ENCODE data around the gene ATP6V1D.
"Not testable (repeated sequence)": the region's sequence is repeated elsewhere in the genome, so short reads cannot be mapped to it uniquely, and the experiment has no call there.

The ATP6V1D gene

DNA sequence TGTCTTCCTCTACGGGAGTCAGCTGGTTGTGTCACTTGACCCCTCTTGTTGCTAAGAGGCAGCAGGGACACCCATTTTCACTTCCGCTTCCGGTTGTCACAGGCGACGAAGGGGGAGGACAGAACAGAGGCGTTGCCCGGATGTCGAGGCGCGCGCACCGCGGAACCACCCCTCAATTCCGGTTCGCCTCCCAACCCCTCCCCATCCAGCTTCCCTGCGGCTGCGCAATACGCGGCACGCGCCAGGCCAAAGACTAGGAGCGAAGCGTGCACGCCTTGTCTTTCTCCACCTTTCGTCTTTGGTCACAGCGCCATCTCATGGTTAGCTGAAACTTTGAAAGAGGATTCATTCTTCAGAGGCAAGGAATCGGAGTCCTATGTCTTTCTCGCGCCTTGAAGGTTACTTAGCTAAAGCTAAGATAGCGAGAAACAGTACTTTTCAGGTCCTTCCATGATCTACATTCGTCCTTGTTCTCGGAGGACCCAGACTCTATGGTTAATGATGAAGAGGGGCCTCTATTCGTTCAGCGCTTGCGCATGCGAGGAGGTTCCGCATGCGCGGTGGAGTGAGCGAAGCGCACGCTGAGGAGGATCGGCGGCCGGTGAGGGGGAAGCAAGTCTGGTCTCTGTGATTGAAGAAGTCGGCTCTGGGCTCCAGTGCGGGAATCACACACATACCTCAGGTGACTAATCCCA is at the start of gene ATP6V1D, which contains the start of gene EIF2S1:
Gene ATP6V1D (minus strand): TSS at position 30 of the 695 bp plus-strand sequence. CDS start 106 bp downstream, outside the sequence.
Gene EIF2S1 (plus strand): TSS at position 554 of the 695 bp plus-strand sequence. CDS start 4,440 bp downstream, outside the sequence.
- DNase-seq (ENCODE audit: low spot score in 2 of 2), result peak; percentile 98 to 99
- Mint-ChIP-seq H3K4me3 (peak within 1 kb of the TSS; percentile 97), H3K9me3 (no peaks in the 10 kb centered on the region), H3K36me3 (peaks cover 58% of the 10 kb centered on the region), H3K4me1 (peaks cover 63% of the 10 kb centered on the region), H3K27ac (peak within 1 kb of the TSS; percentile 99)
- peak; percentile 93 for ATAC-seq

DNA sequence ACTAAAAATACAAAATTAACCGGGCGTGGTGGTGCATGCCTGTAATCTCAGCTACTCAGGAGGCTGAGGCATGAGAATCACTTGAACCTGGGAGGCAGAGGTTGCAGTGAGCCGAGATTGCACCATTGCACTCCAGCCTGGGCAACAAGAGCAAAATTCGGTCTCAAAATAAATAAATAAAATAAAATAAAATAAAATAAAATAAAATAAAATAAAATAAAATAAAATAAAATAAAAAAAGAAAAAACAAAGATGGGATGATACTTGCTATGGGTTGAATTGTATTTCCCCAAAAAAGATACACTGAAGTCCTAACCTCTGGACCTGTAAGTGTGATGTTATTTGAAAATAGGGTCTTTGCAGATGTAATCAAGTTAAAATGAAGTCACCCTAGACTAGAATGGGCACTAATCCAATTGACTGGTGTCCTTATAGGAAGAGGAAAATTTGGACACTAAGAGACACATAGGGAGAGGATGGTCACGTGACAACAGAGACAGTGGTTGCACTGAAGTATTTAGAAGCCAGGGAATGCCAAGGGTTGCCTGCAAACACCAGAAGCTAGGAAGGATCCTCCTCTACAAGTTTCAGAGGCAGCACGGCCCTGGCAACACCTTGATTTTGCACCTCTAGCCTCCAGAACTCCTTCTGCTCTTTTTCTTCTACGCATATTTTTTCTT is 48.7 kb upstream of the ATP6V1D start:
- H3K36me3 Mint-ChIP-seq; H3K4me1 Mint-ChIP-seq; H3K4me3 Mint-ChIP-seq; ATAC-seq; H3K27ac Mint-ChIP-seq; H3K9me3 Mint-ChIP-seq; DNase-seq (ENCODE audit: low spot score in 2 of 2): not testable (repeated sequence)

DNA sequence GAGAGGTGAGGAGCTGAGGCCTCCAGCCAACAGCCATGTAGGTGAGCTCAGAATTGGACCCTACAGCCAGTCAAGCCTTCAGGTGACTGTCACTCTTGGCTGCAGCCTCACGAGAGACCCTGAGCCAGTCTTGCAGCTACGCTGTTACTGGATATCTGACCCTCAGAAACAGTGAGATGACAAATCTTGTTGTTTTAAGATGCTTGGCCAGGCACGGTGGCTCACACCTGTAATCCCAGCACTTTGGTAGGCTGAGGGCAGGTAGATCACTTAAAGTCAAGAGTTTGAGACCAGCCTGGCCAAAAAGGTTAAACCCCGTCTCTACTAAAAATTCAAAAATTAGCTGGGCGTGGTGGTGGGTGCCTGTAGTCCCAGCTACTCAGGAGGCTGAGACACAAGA is 46.2 kb upstream of the ATP6V1D start:
- DNase-seq (ENCODE audit: low spot score in 2 of 2), result no peak
- ATAC-seq, result no peak
- Mint-ChIP-seq H3K27ac (no peak overlapping the region), H3K4me1 (no peaks in the 10 kb centered on the region), H3K9me3 (peaks cover 3% of the 10 kb centered on the region), H3K4me3 (no peak overlapping the region), H3K36me3 (no peaks in the 10 kb centered on the region)

- Mint-ChIP-seq H3K9me3 (peaks cover 3% of the 10 kb centered on the region), H3K4me1 (no peaks in the 10 kb centered on the region), H3K27ac (no peak overlapping the region), H3K4me3 (no peak overlapping the region), H3K36me3 (no peaks in the 10 kb centered on the region)
- ATAC-seq (no peak), DNase-seq (ENCODE audit: low spot score in 2 of 2) (no peak)
Observed at GRCh38 chr14:67400434-67400833, 40.8 kb upstream of the ATP6V1D start.

DNA sequence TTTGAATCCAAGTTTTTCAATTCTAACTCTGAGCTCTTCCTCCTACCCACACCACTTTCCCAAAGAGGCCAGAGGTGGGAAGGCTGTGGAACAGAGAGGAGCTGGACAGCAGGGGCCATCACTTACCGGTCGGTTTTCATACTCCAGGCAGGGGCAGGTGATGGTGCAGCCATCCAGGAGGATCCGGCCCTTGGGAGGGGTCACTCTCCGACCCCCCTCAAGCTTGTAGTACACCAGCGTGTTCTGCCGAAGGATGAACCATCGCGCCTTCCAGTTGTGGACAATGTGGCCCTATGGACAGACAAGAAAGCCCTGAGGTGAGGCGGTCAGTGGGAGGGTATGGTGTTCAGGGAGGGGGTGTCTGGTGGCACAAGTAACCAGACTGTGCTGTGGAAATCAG is 37.9 kb upstream of the ATP6V1D start:
- no peak overlapping the region for H3K4me3 Mint-ChIP-seq
- H3K36me3 Mint-ChIP-seq, result no peaks in the 10 kb centered on the region
- no peak for DNase-seq (ENCODE audit: low spot score in 2 of 2)
- no peaks in the 10 kb centered on the region for H3K4me1 Mint-ChIP-seq
- H3K9me3 Mint-ChIP-seq, result peaks cover under 1% of the 10 kb centered on the region
- H3K27ac Mint-ChIP-seq, result no peak overlapping the region
- no peak for ATAC-seq

- Mint-ChIP-seq H3K36me3 (no peaks in the 10 kb centered on the region), H3K4me3 (no peak overlapping the region), H3K27ac (no peak overlapping the region), H3K4me1 (no peaks in the 10 kb centered on the region), H3K9me3 (no peaks in the 10 kb centered on the region)
- ATAC-seq (no peak), DNase-seq (ENCODE audit: low spot score in 2 of 2) (peak in 1 of 2 donors; percentile 15)
Observed at GRCh38 chr14:67396381-67396970, 36.9 kb upstream of the ATP6V1D start.

DNA sequence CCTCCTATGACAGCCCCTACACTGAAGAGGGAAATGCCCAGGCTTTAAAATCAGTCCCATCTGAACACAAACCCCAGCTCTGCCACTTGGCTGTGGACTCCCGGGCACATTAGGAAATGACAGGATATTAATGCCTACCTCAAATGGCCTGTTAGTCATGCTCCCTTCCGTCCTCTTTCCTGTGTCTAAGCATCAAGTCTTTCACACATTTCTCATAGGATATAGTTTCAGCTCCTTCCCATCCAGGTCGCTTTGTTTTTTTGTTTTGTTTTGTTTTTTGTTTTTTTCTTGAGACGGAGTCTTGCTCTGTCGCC is 36.2 kb upstream of the ATP6V1D start:
- Mint-ChIP-seq H3K9me3 (no peaks in the 10 kb centered on the region), H3K36me3 (no peaks in the 10 kb centered on the region), H3K27ac (no peak overlapping the region), H3K4me3 (no peak overlapping the region), H3K4me1 (no peaks in the 10 kb centered on the region)
- ATAC-seq, result no peak
- DNase-seq (ENCODE audit: low spot score in 2 of 2), result peak in 1 of 2 donors; percentile 15

- no peaks in the 10 kb centered on the region for H3K4me1 Mint-ChIP-seq
- DNase-seq (ENCODE audit: low spot score in 2 of 2) (peak in 1 of 2 donors; percentile 30), ATAC-seq (no peak)
- no peaks in the 10 kb centered on the region for H3K9me3 Mint-ChIP-seq
- H3K36me3 Mint-ChIP-seq, result no peaks in the 10 kb centered on the region
- H3K27ac Mint-ChIP-seq, result no peak overlapping the region
- H3K4me3 Mint-ChIP-seq, result no peak overlapping the region
Observed at GRCh38 chr14:67395086-67395875, 35.7 kb upstream of the ATP6V1D start.

- peak in 1 of 2 donors; percentile 13 for DNase-seq (ENCODE audit: low spot score in 2 of 2)
- no peak for ATAC-seq
- Mint-ChIP-seq H3K36me3 (no peaks in the 10 kb centered on the region), H3K9me3 (no peaks in the 10 kb centered on the region), H3K4me3 (no peak overlapping the region), H3K27ac (no peak overlapping the region), H3K4me1 (no peaks in the 10 kb centered on the region)
Observed at GRCh38 chr14:67393689-67394088, 34.1 kb upstream of the ATP6V1D start.

DNA sequence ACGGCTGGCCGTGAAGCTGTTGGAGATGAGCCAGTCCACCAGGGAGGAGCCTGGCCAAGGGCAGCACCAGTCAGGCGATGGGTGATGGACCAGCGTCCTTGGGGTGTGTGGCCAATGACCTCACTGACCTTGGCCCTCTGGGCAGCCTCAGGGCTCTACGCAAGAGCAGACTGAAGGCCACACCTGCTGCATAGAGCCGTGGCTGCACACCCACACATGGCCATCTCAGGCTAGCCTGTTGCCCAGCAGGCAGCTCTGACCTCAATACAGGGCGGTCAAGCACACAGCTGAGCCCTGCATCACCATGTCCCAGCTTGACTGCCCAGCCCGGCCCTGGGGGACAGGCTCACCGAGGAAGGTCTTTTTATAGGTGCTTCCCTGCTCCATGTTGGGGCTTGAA is 33.2 kb upstream of the ATP6V1D start:
- ATAC-seq (no peak), DNase-seq (ENCODE audit: low spot score in 2 of 2) (peak in 1 of 2 donors; percentile 43)
- H3K9me3 Mint-ChIP-seq, result no peaks in the 10 kb centered on the region
- H3K36me3 Mint-ChIP-seq, result peaks cover 5% of the 10 kb centered on the region
- H3K27ac Mint-ChIP-seq, result no peak overlapping the region
- no peak overlapping the region for H3K4me3 Mint-ChIP-seq
- H3K4me1 Mint-ChIP-seq, result no peaks in the 10 kb centered on the region

GRCh38 chr14:67392123-67392522 is 32.5 kb upstream of the ATP6V1D start:
- H3K4me1 Mint-ChIP-seq, result no peaks in the 10 kb centered on the region
- peaks cover 10% of the 10 kb centered on the region for H3K36me3 Mint-ChIP-seq
- no peak for ATAC-seq
- H3K9me3 Mint-ChIP-seq, result no peaks in the 10 kb centered on the region
- H3K27ac Mint-ChIP-seq, result no peak overlapping the region
- DNase-seq (ENCODE audit: low spot score in 2 of 2), result peak in 1 of 2 donors; percentile 23
- H3K4me3 Mint-ChIP-seq, result no peak overlapping the region

DNA sequence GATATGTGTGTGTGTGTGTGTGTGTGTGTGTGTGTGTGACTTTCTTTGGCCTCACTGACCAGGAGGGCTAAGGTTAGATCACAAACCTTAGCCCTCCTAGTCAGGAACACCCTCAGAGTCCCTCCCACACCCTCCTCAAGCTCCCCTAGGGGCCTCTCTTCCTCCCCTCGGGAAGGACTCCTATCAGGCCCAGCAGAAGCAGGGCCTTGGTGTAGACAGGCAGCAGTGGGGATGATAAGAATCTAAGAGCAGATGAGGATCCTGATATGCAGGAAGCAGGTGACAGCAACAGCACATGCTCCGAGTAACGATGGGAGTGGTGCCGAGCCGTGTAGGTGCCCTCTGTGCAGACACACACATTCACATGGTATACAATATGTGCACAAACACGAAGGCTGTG is 31.7 kb upstream of the ATP6V1D start:
- peaks cover 16% of the 10 kb centered on the region for H3K36me3 Mint-ChIP-seq
- no peaks in the 10 kb centered on the region for H3K4me1 Mint-ChIP-seq
- no peak for DNase-seq (ENCODE audit: low spot score in 2 of 2)
- no peaks in the 10 kb centered on the region for H3K9me3 Mint-ChIP-seq
- ATAC-seq, result no peak
- H3K4me3 Mint-ChIP-seq, result no peak overlapping the region
- H3K27ac Mint-ChIP-seq, result no peak overlapping the region

- DNase-seq (ENCODE audit: low spot score in 2 of 2), result no peak
- peaks cover 29% of the 10 kb centered on the region for H3K36me3 Mint-ChIP-seq
- no peaks in the 10 kb centered on the region for H3K9me3 Mint-ChIP-seq
- ATAC-seq, result no peak
- no peaks in the 10 kb centered on the region for H3K4me1 Mint-ChIP-seq
- H3K4me3 Mint-ChIP-seq, result no peak overlapping the region
- H3K27ac Mint-ChIP-seq, result no peak overlapping the region
Observed at GRCh38 chr14:67389811-67390534, 30.4 kb upstream of the ATP6V1D start.

GRCh38 chr14:67389275-67389674 is 29.7 kb upstream of the ATP6V1D start:
- H3K4me3 Mint-ChIP-seq, result no peak overlapping the region
- ATAC-seq (no peak), DNase-seq (ENCODE audit: low spot score in 2 of 2) (no peak)
- no peaks in the 10 kb centered on the region for H3K4me1 Mint-ChIP-seq
- no peaks in the 10 kb centered on the region for H3K9me3 Mint-ChIP-seq
- peaks cover 36% of the 10 kb centered on the region for H3K36me3 Mint-ChIP-seq
- H3K27ac Mint-ChIP-seq, result no peak overlapping the region

GRCh38 chr14:67387195-67387594 is 27.6 kb upstream of the ATP6V1D start:
- ATAC-seq (no peak), DNase-seq (ENCODE audit: low spot score in 2 of 2) (no peak)
- H3K9me3 Mint-ChIP-seq, result no peaks in the 10 kb centered on the region
- H3K4me1 Mint-ChIP-seq, result no peaks in the 10 kb centered on the region
- no peak overlapping the region for H3K4me3 Mint-ChIP-seq
- H3K36me3 Mint-ChIP-seq, result peaks cover 57% of the 10 kb centered on the region
- peak overlapping the region; percentile 63 for H3K27ac Mint-ChIP-seq

Data from stimulated activated effector memory CD8-positive, alpha-beta T cell treated with anti-CD3 and anti-CD28 coated beads, Interleukin-12 subunit alpha, Interleukin-12 subunit beta, amount 100 ng/mL, for 72 hours (primary cell).